NCI-H1092 treated with DMSO at 0.1 percent for 48 hours (cell line): ENCODE data around the gene ARAF.

Experiments
- DNase-seq: peaks from one replicate; lab custom pipeline; 2025; lab: John Stamatoyannopoulos, UW

The ARAF gene

DNA sequence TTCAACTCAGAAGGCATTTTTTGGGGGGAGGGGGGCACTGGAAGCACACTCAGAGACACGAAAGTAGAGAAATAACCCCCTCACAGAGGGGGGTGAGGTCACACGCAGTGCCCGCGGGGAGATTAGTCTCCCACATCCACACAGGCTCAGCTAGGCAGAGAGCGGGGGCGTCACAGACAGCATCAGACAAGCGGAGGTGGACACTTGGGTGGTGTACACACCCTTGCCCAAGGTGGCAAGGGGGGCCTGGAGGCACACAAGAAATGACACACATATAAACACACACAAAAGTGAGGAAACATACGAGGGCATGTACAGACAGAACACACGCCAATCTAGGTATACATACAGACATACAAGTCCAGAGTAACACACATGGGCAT lies 59.3 kb downstream of the ARAF start:
- no peak for DNase-seq
